ENCODE results near the gene ABCA13. TPM values are rescaled to one million over a fixed set of nuclear protein-coding genes. Genes with fewer than 3 reads are reported as not detected.

Gene ABCA13
- total RNA-seq, 2 donors from 2014 or later: 1.7 to 2.5 TPM

GRCh38 chr7:48244864-48245271 is 73.6 kb downstream of the ABCA13 start:
- DNase-seq: no peak
- H3K27me3 ChIP-seq: no peaks in the 10 kb centered on the region
- H3K9ac ChIP-seq (ENCODE audit: low read depth in 2 of 2, low read length in 2 of 2): no peak overlapping the region
- no peaks in the 10 kb centered on the region for H3K9me3 ChIP-seq
- no peaks in the 10 kb centered on the region for H3K4me1 ChIP-seq
- TF ChIP-seq CTCF (IDR thresholded peaks at IDR 0.05): no peak
- no peak overlapping the region for H3K27ac ChIP-seq
- no peak overlapping the region for H3K4me3 ChIP-seq
- no peaks in the 10 kb centered on the region for H3K36me3 ChIP-seq
- intact Hi-C loops (cut with DNase I): no loop called here

- no peak overlapping the region for H3K9ac ChIP-seq (ENCODE audit: low read depth in 2 of 2, low read length in 2 of 2)
- intact Hi-C loops (cut with DNase I): no loop called here
- H3K4me1 ChIP-seq: no peaks in the 10 kb centered on the region
- no peak for DNase-seq
- no peak overlapping the region for H3K27ac ChIP-seq
- no peaks in the 10 kb centered on the region for H3K9me3 ChIP-seq
- no peaks in the 10 kb centered on the region for H3K27me3 ChIP-seq
- no peak overlapping the region for H3K4me3 ChIP-seq
- no peaks in the 10 kb centered on the region for H3K36me3 ChIP-seq
- no peak for TF ChIP-seq CTCF (IDR thresholded peaks at IDR 0.05)
These were observed 74.7 kb downstream of the ABCA13 start for GRCh38 chr7:48245751-48246472.

GRCh38 chr7:48249166-48249565 is 77.9 kb downstream of the ABCA13 start:
- H3K27ac ChIP-seq: no peak overlapping the region
- no peaks in the 10 kb centered on the region for H3K4me1 ChIP-seq
- no peaks in the 10 kb centered on the region for H3K9me3 ChIP-seq
- H3K9ac ChIP-seq (ENCODE audit: low read depth in 2 of 2, low read length in 2 of 2): no peak overlapping the region
- DNase-seq: no peak
- H3K4me3 ChIP-seq: no peak overlapping the region
- no peaks in the 10 kb centered on the region for H3K36me3 ChIP-seq
- H3K27me3 ChIP-seq: no peaks in the 10 kb centered on the region
- intact Hi-C loops (cut with DNase I): no loop called here
- no peak for TF ChIP-seq CTCF (IDR thresholded peaks at IDR 0.05)

- H3K36me3 ChIP-seq: no peaks in the 10 kb centered on the region
- no peak overlapping the region for H3K9ac ChIP-seq (ENCODE audit: low read depth in 2 of 2, low read length in 2 of 2)
- no peak for TF ChIP-seq CTCF (IDR thresholded peaks at IDR 0.05)
- H3K27ac ChIP-seq: no peak overlapping the region
- H3K27me3 ChIP-seq: no peaks in the 10 kb centered on the region
- no peak for DNase-seq
- no peaks in the 10 kb centered on the region for H3K4me1 ChIP-seq
- H3K4me3 ChIP-seq: no peak overlapping the region
- intact Hi-C loops (cut with DNase I): no loop called here
- no peaks in the 10 kb centered on the region for H3K9me3 ChIP-seq
These were observed 79.2 kb downstream of the ABCA13 start for GRCh38 chr7:48250441-48250951.

GRCh38 chr7:48251766-48252165 is 80.5 kb downstream of the ABCA13 start:
- Histone ChIP-seq H3K4me1 (no peaks in the 10 kb centered on the region), H3K9ac (ENCODE audit: low read depth in 2 of 2, low read length in 2 of 2) (no peak overlapping the region), H3K9me3 (no peaks in the 10 kb centered on the region), H3K4me3 (no peak overlapping the region), H3K27ac (no peak overlapping the region), H3K27me3 (no peaks in the 10 kb centered on the region), H3K36me3 (no peaks in the 10 kb centered on the region)
- TF ChIP-seq CTCF (IDR thresholded peaks at IDR 0.05): no peak
- no peak for DNase-seq
- intact Hi-C loops (cut with DNase I): no loop called here
